Measurements from ENCODE around the gene SLC12A2.

Gene SLC12A2

GRCh38 chr5:128083033-128083810 lies at the start of gene SLC12A2:
Gene SLC12A2, plus strand, starts transcription at chr5:128083766. Its CDS starts 189 bp downstream, at chr5:128083955.
- Mint-ChIP-seq H3K36me3 (ENCODE audit: low read depth) (peaks cover 49% of the 10 kb centered on the region), H3K4me3 (peak within 1 kb of the TSS; percentile 89), H3K9me3 (no peaks in the 10 kb centered on the region), H3K27me3 (no peaks in the 10 kb centered on the region), H3K27ac (peak within 1 kb of the TSS; percentile 96), H3K4me1 (ENCODE audit: low read depth) (peaks cover 64% of the 10 kb centered on the region)
- peak; percentile 94 for DNase-seq

- Mint-ChIP-seq H3K9me3 (peaks cover under 1% of the 10 kb centered on the region), H3K27ac (no peak overlapping the region), H3K27me3 (no peaks in the 10 kb centered on the region), H3K4me3 (no peak overlapping the region), H3K36me3 (ENCODE audit: low read depth) (peaks cover 50% of the 10 kb centered on the region), H3K4me1 (ENCODE audit: low read depth) (no peaks in the 10 kb centered on the region)
- DNase-seq, result no peak
These were observed 47.9 kb upstream of the SLC12A2 start for GRCh38 chr5:128035689-128036088.

- H3K4me3 Mint-ChIP-seq, result no peak overlapping the region
- peaks cover 42% of the 10 kb centered on the region for H3K36me3 Mint-ChIP-seq (ENCODE audit: low read depth)
- H3K4me1 Mint-ChIP-seq (ENCODE audit: low read depth), result no peaks in the 10 kb centered on the region
- no peak for DNase-seq
- no peaks in the 10 kb centered on the region for H3K9me3 Mint-ChIP-seq
- H3K27me3 Mint-ChIP-seq, result no peaks in the 10 kb centered on the region
- H3K27ac Mint-ChIP-seq, result no peak overlapping the region
These were observed 46.6 kb upstream of the SLC12A2 start for GRCh38 chr5:128036950-128037349.

- H3K27me3 Mint-ChIP-seq, result no peaks in the 10 kb centered on the region
- H3K36me3 Mint-ChIP-seq (ENCODE audit: low read depth), result peaks cover 43% of the 10 kb centered on the region
- H3K4me1 Mint-ChIP-seq (ENCODE audit: low read depth), result no peaks in the 10 kb centered on the region
- H3K9me3 Mint-ChIP-seq, result no peaks in the 10 kb centered on the region
- DNase-seq, result no peak
- no peak overlapping the region for H3K4me3 Mint-ChIP-seq
- H3K27ac Mint-ChIP-seq, result no peak overlapping the region
These were observed 44.9 kb upstream of the SLC12A2 start for GRCh38 chr5:128038643-128039042.

- Mint-ChIP-seq H3K27me3 (no peaks in the 10 kb centered on the region), H3K4me3 (no peak overlapping the region), H3K36me3 (ENCODE audit: low read depth) (peaks cover 41% of the 10 kb centered on the region), H3K27ac (no peak overlapping the region), H3K4me1 (ENCODE audit: low read depth) (no peaks in the 10 kb centered on the region), H3K9me3 (no peaks in the 10 kb centered on the region)
- DNase-seq, result no peak
These were observed 42.6 kb upstream of the SLC12A2 start for GRCh38 chr5:128040927-128041326.

GRCh38 chr5:128052780-128053179 lies 30.8 kb upstream of the SLC12A2 start:
- Mint-ChIP-seq H3K36me3 (ENCODE audit: low read depth) (peaks cover 73% of the 10 kb centered on the region), H3K27me3 (no peaks in the 10 kb centered on the region), H3K9me3 (peaks cover 6% of the 10 kb centered on the region), H3K4me3 (no peak overlapping the region), H3K4me1 (ENCODE audit: low read depth) (peaks cover 8% of the 10 kb centered on the region), H3K27ac (no peak overlapping the region)
- DNase-seq, result no peak

- Mint-ChIP-seq H3K4me3 (no peak overlapping the region), H3K27me3 (no peaks in the 10 kb centered on the region), H3K27ac (no peak overlapping the region), H3K36me3 (ENCODE audit: low read depth) (peaks cover 73% of the 10 kb centered on the region), H3K4me1 (ENCODE audit: low read depth) (peaks cover 1% of the 10 kb centered on the region), H3K9me3 (peaks cover 6% of the 10 kb centered on the region)
- DNase-seq, result no peak
These were observed 30.1 kb upstream of the SLC12A2 start for GRCh38 chr5:128053291-128053954.

- H3K27ac Mint-ChIP-seq, result no peak overlapping the region
- no peaks in the 10 kb centered on the region for H3K27me3 Mint-ChIP-seq
- peaks cover 40% of the 10 kb centered on the region for H3K36me3 Mint-ChIP-seq (ENCODE audit: low read depth)
These were observed 22.8 kb upstream of the SLC12A2 start for GRCh38 chr5:128060644-128061385.

GRCh38 chr5:128062172-128062746 lies 21.3 kb upstream of the SLC12A2 start:
- Mint-ChIP-seq H3K4me3 (no peak overlapping the region), H3K9me3 (no peaks in the 10 kb centered on the region), H3K4me1 (ENCODE audit: low read depth) (peaks cover 1% of the 10 kb centered on the region), H3K27me3 (no peaks in the 10 kb centered on the region), H3K36me3 (ENCODE audit: low read depth) (peaks cover 32% of the 10 kb centered on the region), H3K27ac (no peak overlapping the region)
- DNase-seq, result no peak

More at GRCh38 chr5:128060644-128061385, 22.8 kb upstream of the SLC12A2 start:
- Mint-ChIP-seq H3K4me3 (no peak overlapping the region), H3K4me1 (ENCODE audit: low read depth) (peaks cover 1% of the 10 kb centered on the region), H3K9me3 (peaks cover 2% of the 10 kb centered on the region)
- no peak for DNase-seq

GRCh38 chr5:128074171-128074570 lies 9.4 kb upstream of the SLC12A2 start:
- Mint-ChIP-seq H3K4me1 (ENCODE audit: low read depth) (peaks cover 20% of the 10 kb centered on the region), H3K36me3 (ENCODE audit: low read depth) (peaks cover 46% of the 10 kb centered on the region), H3K27ac (no peak overlapping the region), H3K9me3 (no peaks in the 10 kb centered on the region), H3K27me3 (no peaks in the 10 kb centered on the region), H3K4me3 (no peak overlapping the region)
- DNase-seq, result no peak

- H3K36me3 Mint-ChIP-seq (ENCODE audit: low read depth), result peaks cover 49% of the 10 kb centered on the region
- no peaks in the 10 kb centered on the region for H3K27me3 Mint-ChIP-seq
- no peaks in the 10 kb centered on the region for H3K9me3 Mint-ChIP-seq
- no peak overlapping the region for H3K27ac Mint-ChIP-seq
- no peak overlapping the region for H3K4me3 Mint-ChIP-seq
- no peak for DNase-seq
- peaks cover 23% of the 10 kb centered on the region for H3K4me1 Mint-ChIP-seq (ENCODE audit: low read depth)
These were observed 8.6 kb upstream of the SLC12A2 start for GRCh38 chr5:128074953-128075352.

- H3K27ac Mint-ChIP-seq, result no peak overlapping the region
- peaks cover 45% of the 10 kb centered on the region for H3K4me1 Mint-ChIP-seq (ENCODE audit: low read depth)
- no peak for DNase-seq
- H3K9me3 Mint-ChIP-seq, result no peaks in the 10 kb centered on the region
- H3K4me3 Mint-ChIP-seq, result no peak overlapping the region
- no peaks in the 10 kb centered on the region for H3K27me3 Mint-ChIP-seq
- H3K36me3 Mint-ChIP-seq (ENCODE audit: low read depth), result peaks cover 67% of the 10 kb centered on the region
These were observed 6.0 kb upstream of the SLC12A2 start for GRCh38 chr5:128077526-128077925.

- Mint-ChIP-seq H3K4me1 (ENCODE audit: low read depth) (peaks cover 50% of the 10 kb centered on the region), H3K27me3 (no peaks in the 10 kb centered on the region), H3K4me3 (peak overlapping the region; percentile 89), H3K27ac (peak overlapping the region; percentile 96), H3K36me3 (ENCODE audit: low read depth) (peaks cover 45% of the 10 kb centered on the region), H3K9me3 (no peaks in the 10 kb centered on the region)
- DNase-seq, result no peak
These were observed 2.3 kb upstream of the SLC12A2 start for GRCh38 chr5:128081111-128081851.

- Mint-ChIP-seq H3K9me3 (no peaks in the 10 kb centered on the region), H3K4me1 (ENCODE audit: low read depth) (peaks cover 59% of the 10 kb centered on the region), H3K27ac (peak overlapping the region; percentile 96), H3K27me3 (no peaks in the 10 kb centered on the region), H3K4me3 (peak overlapping the region; percentile 89), H3K36me3 (ENCODE audit: low read depth) (peaks cover 45% of the 10 kb centered on the region)
- peak; percentile 91 for DNase-seq
These were observed 974 bp upstream of the SLC12A2 start for GRCh38 chr5:128082551-128083032.
